ENCODE results near the gene STXBP1. TPM values are rescaled to one million over a fixed set of nuclear protein-coding genes. Genes with fewer than 3 reads are reported as not detected.

The STXBP1 gene
- total and polyA plus RNA-seq, 2 experiments from 2014 or later: 27.0 to 95.5 TPM

GRCh38 chr9:127732444-127732843, 120.4 kb downstream of the STXBP1 start:
- Histone ChIP-seq H3K36me3 (no peaks in the 10 kb centered on the region), H3K27ac (no peak overlapping the region), H3K27me3 (no peaks in the 10 kb centered on the region), H3K9me3 (ENCODE audit: low read depth) (no peaks in the 10 kb centered on the region), H3K4me1 (ENCODE audit: low read depth) (no peaks in the 10 kb centered on the region), H3K4me3 (no peak overlapping the region)
- DNase-seq (ENCODE audit: low read depth in 1 of 2, low spot score in 1 of 2): no peak
- TF ChIP-seq, protein P1, sequence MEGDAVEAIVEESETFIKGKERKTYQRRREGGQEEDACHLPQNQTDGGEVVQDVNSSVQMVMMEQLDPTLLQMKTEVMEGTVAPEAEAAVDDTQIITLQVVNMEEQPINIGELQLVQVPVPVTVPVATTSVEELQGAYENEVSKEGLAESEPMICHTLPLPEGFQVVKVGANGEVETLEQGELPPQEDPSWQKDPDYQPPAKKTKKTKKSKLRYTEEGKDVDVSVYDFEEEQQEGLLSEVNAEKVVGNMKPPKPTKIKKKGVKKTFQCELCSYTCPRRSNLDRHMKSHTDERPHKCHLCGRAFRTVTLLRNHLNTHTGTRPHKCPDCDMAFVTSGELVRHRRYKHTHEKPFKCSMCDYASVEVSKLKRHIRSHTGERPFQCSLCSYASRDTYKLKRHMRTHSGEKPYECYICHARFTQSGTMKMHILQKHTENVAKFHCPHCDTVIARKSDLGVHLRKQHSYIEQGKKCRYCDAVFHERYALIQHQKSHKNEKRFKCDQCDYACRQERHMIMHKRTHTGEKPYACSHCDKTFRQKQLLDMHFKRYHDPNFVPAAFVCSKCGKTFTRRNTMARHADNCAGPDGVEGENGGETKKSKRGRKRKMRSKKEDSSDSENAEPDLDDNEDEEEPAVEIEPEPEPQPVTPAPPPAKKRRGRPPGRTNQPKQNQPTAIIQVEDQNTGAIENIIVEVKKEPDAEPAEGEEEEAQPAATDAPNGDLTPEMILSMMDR (IDR thresholded peaks at IDR 0.05; ENCODE audit: low read depth, low read length): no peak

GRCh38 chr9:127733614-127734013, 121.5 kb downstream of the STXBP1 start:
- no peak overlapping the region for H3K27ac ChIP-seq
- no peaks in the 10 kb centered on the region for H3K9me3 ChIP-seq (ENCODE audit: low read depth)
- no peaks in the 10 kb centered on the region for H3K4me1 ChIP-seq (ENCODE audit: low read depth)
- no peaks in the 10 kb centered on the region for H3K27me3 ChIP-seq
- TF ChIP-seq, protein P1 (IDR thresholded peaks at IDR 0.05; ENCODE audit: low read depth, low read length): no peak
- no peak for DNase-seq (ENCODE audit: low read depth in 1 of 2, low spot score in 1 of 2)
- no peaks in the 10 kb centered on the region for H3K36me3 ChIP-seq
- no peak overlapping the region for H3K4me3 ChIP-seq

GRCh38 chr9:127734247-127734746, 122.2 kb downstream of the STXBP1 start:
- Histone ChIP-seq H3K4me1 (ENCODE audit: low read depth) (no peaks in the 10 kb centered on the region), H3K27me3 (no peaks in the 10 kb centered on the region), H3K27ac (no peak overlapping the region), H3K4me3 (peak overlapping the region; percentile 65), H3K9me3 (ENCODE audit: low read depth) (no peaks in the 10 kb centered on the region), H3K36me3 (no peaks in the 10 kb centered on the region)
- TF ChIP-seq, protein P1 (IDR thresholded peaks at IDR 0.05; ENCODE audit: low read depth, low read length): no peak
- DNase-seq (ENCODE audit: low read depth in 1 of 2, low spot score in 1 of 2): no peak

DNA sequence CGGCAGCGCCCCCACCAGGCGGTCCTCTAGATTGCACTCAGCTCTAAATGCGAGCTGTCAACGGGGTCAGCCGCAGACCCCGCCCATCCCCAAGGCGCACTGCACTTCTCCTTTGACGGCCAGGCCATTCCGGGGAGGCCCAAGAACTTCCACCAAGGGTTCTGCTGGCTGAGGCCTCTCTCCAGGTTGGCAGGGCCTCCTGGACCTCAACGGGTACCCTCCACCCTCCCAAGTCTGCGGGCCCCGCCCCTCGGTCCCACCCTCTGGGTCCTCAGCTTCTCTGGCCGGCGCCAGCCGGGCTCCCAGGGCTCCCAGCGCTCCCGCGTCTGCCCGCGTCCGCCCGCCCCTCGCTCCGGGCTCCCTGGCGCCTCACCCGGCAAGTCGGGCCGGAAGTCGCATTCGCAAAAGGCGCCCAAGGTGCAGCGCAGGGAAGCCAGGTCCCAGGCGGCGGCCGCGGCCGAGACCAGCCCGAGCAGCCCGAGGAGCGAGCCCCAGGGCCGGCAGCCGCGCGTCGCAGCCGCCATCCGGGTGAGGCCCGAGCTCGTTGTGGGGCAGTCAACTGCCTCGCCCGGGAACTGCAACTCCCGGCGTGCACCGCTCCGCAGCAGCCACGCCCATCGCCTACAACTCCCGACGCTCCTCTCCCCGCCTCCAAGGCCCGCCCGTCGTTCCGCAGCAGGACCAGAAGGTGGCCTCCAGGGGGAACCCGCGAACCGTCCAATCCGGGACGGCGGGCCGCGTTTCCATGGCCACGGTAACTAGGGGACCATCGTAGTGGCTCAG, 122.9 kb downstream of the STXBP1 start, which contains the start of gene TOR2A:
Gene TOR2A, minus strand, starts transcription at position 548 of the 783 bp plus-strand sequence. Its CDS starts 24 bp downstream, at position 524.
- TF ChIP-seq, protein P1 (IDR thresholded peaks at IDR 0.05; ENCODE audit: low read depth, low read length): peak; percentile 92
- Histone ChIP-seq H3K27ac (peak within 1 kb of the TSS; percentile 73), H3K4me3 (peak within 1 kb of the TSS; percentile 65), H3K9me3 (ENCODE audit: low read depth) (no peaks in the 10 kb centered on the region), H3K4me1 (ENCODE audit: low read depth) (peaks cover 2% of the 10 kb centered on the region), H3K36me3 (no peaks in the 10 kb centered on the region), H3K27me3 (no peaks in the 10 kb centered on the region)
- peak; percentile 99 for DNase-seq (ENCODE audit: low read depth in 1 of 2, low spot score in 1 of 2)

- peak in 1 of 2 donors; percentile 24 for DNase-seq (ENCODE audit: low read depth in 1 of 2, low spot score in 1 of 2)
- peaks cover 9% of the 10 kb centered on the region for H3K4me1 ChIP-seq (ENCODE audit: low read depth)
- no peak overlapping the region for H3K4me3 ChIP-seq
- H3K27ac ChIP-seq: no peak overlapping the region
- no peaks in the 10 kb centered on the region for H3K9me3 ChIP-seq (ENCODE audit: low read depth)
- TF ChIP-seq, protein P1 (IDR thresholded peaks at IDR 0.05; ENCODE audit: low read depth, low read length): no peak
- H3K36me3 ChIP-seq: no peaks in the 10 kb centered on the region
- no peaks in the 10 kb centered on the region for H3K27me3 ChIP-seq
These were observed 123.6 kb downstream of the STXBP1 start for GRCh38 chr9:127735530-127736185.
